ENCODE measurements around the gene KRTAP6-3. TPM values are rescaled to one million over a fixed set of nuclear protein-coding genes. Genes with fewer than 3 reads are reported as not detected.

The KRTAP6-3 gene
- total and polyA plus RNA-seq, 9 of the 15 experiments (the other 6 are each of a cell fraction or from before 2014, with no cell fraction given), result 0.23 TPM; not detected in 8

- H3K27me3 ChIP-seq (ENCODE audit: control insufficient read depth in 2 of 2, insufficient read depth in 2 of 2, low read length in 2 of 2), result no peaks in the 10 kb centered on the region
- 0% methylated on average over 2 of the region's 2 CpGs for WGBS (ENCODE audit: insufficient coverage, low coverage, missing lambda C conversion rate)
- no peaks in the 10 kb centered on the region for H3K4me1 ChIP-seq (replicated peaks in 1 of 2; ENCODE audit: control insufficient read depth in 2 of 2, insufficient read depth in 2 of 2, low read length in 2 of 2)
- H3K9me3 ChIP-seq (replicated peaks; ENCODE audit: control insufficient read depth, insufficient read depth, low read depth, low read length), result no peaks in the 10 kb centered on the region; the same call in 1 of the 2 replicates
- no peak within 1 kb of the TSS for H3K4me3 ChIP-seq
- CTCF ChIA-PET (ENCODE audit: low intra/inter-chr PET ratio), result no interaction called here
- FAIRE-seq (no peak), DNase-seq (ENCODE audit: extremely low read depth in 1 of 4, low spot score in 3 of 4) (no peak), ATAC-seq (no peak)
- POLR2A ChIA-PET, result no interaction called here
- TF ChIP-seq NFIX (CRISPR knock-in tag; IDR thresholded peaks at IDR 0.05; ENCODE audit: low read depth), result no peak
- TF ChIP-seq ZNF740 (CRISPR knock-in tag; IDR thresholded peaks at IDR 0.05), result no peak
- no peak for TF ChIP-seq ZNF740 (tag; IDR thresholded peaks at IDR 0.05)
- no peak for TF ChIP-seq CBFB (CRISPR knock-in tag; IDR thresholded peaks at IDR 0.05)
- TF ChIP-seq TCF7 (IDR thresholded peaks at IDR 0.05; ENCODE audit: borderline replicate concordance), result no peak
- no peak for TF ChIP-seq MCM2 (IDR thresholded peaks at IDR 0.05; ENCODE audit: low read depth)
- no peak within 1 kb of the TSS for H3K27ac ChIP-seq (ENCODE audit: extremely low read depth, low read depth, low read length)
- no peaks in the 10 kb centered on the region for H3K36me3 ChIP-seq (ENCODE audit: control insufficient read depth, insufficient read depth, low read length)
- no TSS peak for BruUV-seq (replicated peaks)
- H4K20me1 ChIP-seq (replicated peaks; ENCODE audit: control insufficient read depth, insufficient read depth, low read length), result no peaks in the 10 kb centered on the region
- H3K4me2 ChIP-seq (ENCODE audit: insufficient read depth, low read length), result no peak within 1 kb of the TSS
- in situ Hi-C loops (cut with MboI), result no loop called here
- no peaks in the 10 kb centered on the region for H3K79me2 ChIP-seq (ENCODE audit: control insufficient read depth, insufficient read depth, low read length)
- intact Hi-C loops (cut with micrococcal nuclease), result no loop called here
- no peak within 1 kb of the TSS for H3K9ac ChIP-seq (ENCODE audit: insufficient read depth in 1 of 2, low read depth in 2 of 2, low read length in 2 of 2)
- no peaks in the 10 kb centered on the region for H3K9me1 ChIP-seq (ENCODE audit: control insufficient read depth, insufficient read depth, low read length)
- no peak within 1 kb of the TSS for H2AFZ ChIP-seq (ENCODE audit: low read depth, low read length)
Measured at GRCh38 chr21:30561264-30561895, 30.9 kb upstream of the KRTAP6-3 start, which contains the start of gene KRTAP19-7. TSS of gene KRTAP19-7 (minus strand) at chr21:30561314. CDS start at chr21:30561289, 25 bp downstream.
